A549 (cell line): ENCODE measurements around the gene RAB11FIP5.

Experiments used
- ATOH8 ChIP-seq: fragments of 250-450 bp; sonication (Bioruptor Pico); IDR thresholded peaks from 2 replicates; pipeline ENCODE4 v1.5.0; 2020; ENCODE audit warnings: low read depth, mild to moderate bottlenecking, moderate library complexity
- CTCF ChIP-seq: fragments of >200 bp; sonication (Bioruptor Twin); formaldehyde crosslinking; IDR thresholded peaks from 3 replicates; pipeline ENCODE4 v1.5.1; 2016
- EHF ChIP-seq: fragments of 250-450 bp; sonication (Bioruptor Pico); IDR thresholded peaks from 2 replicates; pipeline ENCODE4 v1.5.0; 2020; ENCODE audit warnings: mild to moderate bottlenecking
- ELK1 ChIP-seq: fragments of 150-350 bp; IDR thresholded peaks from 2 replicates; pipeline ENCODE4 v1.6.1; 2014; ENCODE audit warnings: low read depth, mild to moderate bottlenecking, low read length
- HOXA7 ChIP-seq: fragments of 250-450 bp; sonication (Bioruptor Pico); IDR thresholded peaks from 2 replicates; pipeline ENCODE4 v1.5.0; 2020; ENCODE audit warnings: mild to moderate bottlenecking, moderate library complexity
- JUN ChIP-seq, 2 experiments: fragments of >200 bp; sonication (Bioruptor Twin); formaldehyde crosslinking; IDR thresholded peaks; 2 replicates in 1 of 2; 3 replicates in 1 of 2; pipeline ENCODE4 v1.6.1; 2016 to 2017
- MAX ChIP-seq: IDR thresholded peaks from 2 replicates; pipeline ENCODE4 v1.6.1; 2012
- MYC ChIP-seq: IDR thresholded peaks from 2 replicates; pipeline ENCODE4 v1.6.1; 2012; ENCODE audit warnings: mild to moderate bottlenecking, inconsistent platforms, low read length, improper control_type of control experiment, borderline replicate concordance
- NFE2L2 ChIP-seq: fragments of 150-350 bp; conservative IDR thresholded peaks from 2 replicates; pipeline ENCODE4 v1.6.1; 2014; ENCODE audit warnings: low read length
- NPAS2 ChIP-seq: fragments of 250-450 bp; sonication (Bioruptor Pico); IDR thresholded peaks from 2 replicates; pipeline ENCODE4 v1.8.0; 2022; ENCODE audit warnings: mild to moderate bottlenecking, moderate library complexity, borderline replicate concordance
- POLR2A ChIP-seq: IDR thresholded peaks from 2 replicates; pipeline ENCODE4 v1.6.1; 2012; ENCODE audit warnings: mild to moderate bottlenecking, low read length
- RAD21 ChIP-seq, 2 experiments: fragments of >200 bp in 1 of 2; sonication (Bioruptor Twin) in 1 of 2; formaldehyde crosslinking in 1 of 2; IDR thresholded peaks in 1 of 2; conservative IDR thresholded peaks in 1 of 2; 2 replicates in 1 of 2; 3 replicates in 1 of 2; pipeline ENCODE4 v1.6.1; 2012 to 2018; ENCODE audit warnings: inconsistent platforms in 1 of 2
- RCOR1 ChIP-seq: fragments of 150-350 bp; IDR thresholded peaks from 2 replicates; pipeline ENCODE4 v1.6.1; 2014; ENCODE audit warnings: antibody characterized with exemption, low read length, low read depth
- USF2 ChIP-seq: fragments of 450-650 bp; IDR thresholded peaks from 2 replicates; pipeline ENCODE4 v1.6.1; 2014; ENCODE audit warnings: antibody characterized with exemption

- TF ChIP-seq NPAS2 (no peak), ELK1 (no peak), CTCF (no peak), POLR2A (no peak), MYC (no peak), EHF (CRISPR knock-in tag) (no peak), NFE2L2 (no peak), HOXA7 (no peak), USF2 (no peak), RAD21 (conservative IDR thresholded peaks at IDR 0.05 in 1 of 2, IDR thresholded peaks at IDR 0.05 in 1 of 2) (no peak), ATOH8 (CRISPR knock-in tag) (no peak), JUN (IDR thresholded peaks at IDR 0.05) (no peak), RCOR1 (no peak), MAX (no peak)
Measured at GRCh38 chr2:73050121-73050545, 62.6 kb downstream of the RAB11FIP5 start.
